Right ventricle myocardium superior (tissue), 1 donor: ENCODE data around the gene SGMS1. TPM values are rescaled to one million over a fixed set of nuclear protein-coding genes. Genes with fewer than 3 reads are reported as not detected.
"Not testable (repeated sequence)": the region's sequence is repeated elsewhere in the genome, so short reads cannot be mapped to it uniquely, and the experiment has no call there.

Source experiments
- ATAC-seq: fragments of 200-7000 bp; cut with Tn5 transposase; one replicate; pipeline ENCODE4 v1.9.1; 2020; ENCODE audit warnings: mild to moderate bottlenecking; ENCODE audit not compliant: poor library complexity
- DNase-seq: peaks from one replicate; pipeline ENCODE4 v3.0.0-alpha.2; 2020
- intact Hi-C: fragments of 100-400 bp; cut with DNase I; formaldehyde crosslinking; loops from one replicate; pipeline ENCODE4 v1.11.2; 2022
- total RNA-seq: library from RNA; stranded (reverse); fragmentation: NEBNext Ultra II Directional; extraction: Animal tissue kit (Norgen Biotek cat#: 25700); gene quantifications from one replicate; pipeline ENCODE4 v1.2.1, GENCODE V29; 2021
- donor health status: DM: no; HTN: yes; CAD: no; lungs with severe emphysema.

The SGMS1 gene
- total RNA-seq, 1 donor from 2014 or later = 18.3 TPM

- intact Hi-C loops, ATAC-seq, DNase-seq: not testable (repeated sequence)
Measured at GRCh38 chr10:50355693-50356480, 267.9 kb downstream of the SGMS1 start.

GRCh38 chr10:50351483-50352146, 272.1 kb downstream of the SGMS1 start:
- ATAC-seq = no peak
- no peak for DNase-seq
- intact Hi-C loops = no loop called here

DNA sequence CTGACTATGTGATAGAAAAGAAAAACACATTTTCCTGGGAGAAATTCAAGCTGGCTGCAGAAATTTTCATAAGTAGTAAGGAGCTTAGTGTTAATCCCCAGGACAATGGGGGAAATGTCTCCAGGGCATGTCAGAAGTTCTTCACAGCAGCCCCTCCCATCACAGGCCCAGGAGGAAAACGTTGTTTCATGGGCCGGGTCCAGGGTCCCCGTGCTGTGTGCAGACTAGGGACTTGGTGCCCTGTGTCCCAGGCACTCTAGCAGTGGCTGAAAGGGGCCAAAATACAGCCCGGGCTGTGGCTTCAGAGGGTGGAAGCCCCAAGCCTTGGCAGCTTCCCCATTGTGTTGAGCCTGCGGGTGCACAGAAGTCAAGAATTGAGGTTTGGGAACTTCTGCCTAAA, 273.4 kb downstream of the SGMS1 start:
- no peak for ATAC-seq
- intact Hi-C loops = no loop called here

DNA sequence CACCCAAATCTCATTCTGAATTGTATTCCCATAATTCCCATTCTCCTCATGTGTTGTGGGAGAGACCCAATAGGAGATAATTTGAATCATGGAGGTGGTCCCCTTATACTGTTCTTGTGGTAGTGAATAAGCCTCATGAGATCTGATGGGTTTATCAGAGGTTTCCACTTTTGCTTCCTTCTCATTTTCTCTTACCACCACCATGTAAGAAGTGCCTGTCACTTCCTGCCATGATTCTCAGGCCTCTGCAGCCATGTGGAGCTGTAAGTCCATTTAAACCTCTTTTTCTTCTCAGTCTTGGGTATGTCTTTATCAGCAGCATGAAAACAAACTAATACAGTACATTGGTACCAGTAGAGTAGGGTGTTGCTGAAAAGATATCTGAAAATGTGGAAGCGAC, 274.2 kb downstream of the SGMS1 start:
- DNase-seq = no peak
- intact Hi-C loops = no loop called here
- ATAC-seq = no peak

More for the DNA sequence above, 273.4 kb downstream of the SGMS1 start:
- DNase-seq = no peak

- peak; percentile 36 for ATAC-seq
- intact Hi-C loops = no loop called here
- no peak for DNase-seq
Measured at GRCh38 chr10:50347394-50347802, 276.4 kb downstream of the SGMS1 start.

DNA sequence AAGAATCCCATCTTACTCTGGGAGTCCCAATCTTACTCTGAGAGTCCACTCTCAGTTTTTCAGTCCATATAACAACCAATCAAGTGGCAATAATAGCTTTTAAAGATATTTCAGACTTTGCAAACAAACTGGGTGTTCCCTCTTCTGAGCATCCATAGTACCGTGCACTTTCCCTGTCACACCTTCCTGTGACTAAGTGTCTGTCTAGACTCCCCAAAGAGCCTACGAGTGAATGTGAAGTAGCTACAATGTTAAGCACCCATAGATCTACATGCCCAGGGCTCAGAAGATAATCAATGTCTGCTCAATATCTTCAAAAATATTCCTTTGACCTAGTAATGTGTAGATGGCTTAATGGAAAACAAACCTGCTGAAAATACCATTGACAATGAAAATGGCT, 276.8 kb downstream of the SGMS1 start:
- ATAC-seq = no peak
- DNase-seq = no peak
- intact Hi-C loops = no loop called here

GRCh38 chr10:50345545-50345944, 278.2 kb downstream of the SGMS1 start:
- intact Hi-C loops = no loop called here
- DNase-seq (no peak), ATAC-seq (no peak)

- ATAC-seq (no peak), DNase-seq (no peak)
- intact Hi-C loops = no loop called here
Measured at GRCh38 chr10:50343702-50344331, 279.9 kb downstream of the SGMS1 start.

DNA sequence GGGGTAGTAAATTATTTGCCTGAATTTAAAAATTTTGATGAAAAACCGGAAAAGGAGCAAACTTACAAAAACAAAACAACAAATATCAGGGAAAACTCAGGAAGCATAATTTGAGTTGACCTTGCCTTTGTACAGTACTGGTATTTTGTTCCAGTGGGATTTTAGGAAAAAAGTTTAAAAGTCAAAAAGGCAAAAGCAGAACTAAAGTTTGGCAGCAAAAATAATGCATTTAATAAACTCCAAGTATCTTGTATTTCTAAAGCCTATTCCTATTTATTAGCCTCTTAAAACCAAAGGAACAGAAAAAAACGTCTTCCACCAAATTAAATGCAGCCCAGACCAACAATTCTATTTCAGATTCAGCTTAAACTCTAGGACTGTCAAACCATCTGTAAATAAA, 281.8 kb downstream of the SGMS1 start:
- ATAC-seq = no peak
- intact Hi-C loops = no loop called here
- no peak for DNase-seq

DNA sequence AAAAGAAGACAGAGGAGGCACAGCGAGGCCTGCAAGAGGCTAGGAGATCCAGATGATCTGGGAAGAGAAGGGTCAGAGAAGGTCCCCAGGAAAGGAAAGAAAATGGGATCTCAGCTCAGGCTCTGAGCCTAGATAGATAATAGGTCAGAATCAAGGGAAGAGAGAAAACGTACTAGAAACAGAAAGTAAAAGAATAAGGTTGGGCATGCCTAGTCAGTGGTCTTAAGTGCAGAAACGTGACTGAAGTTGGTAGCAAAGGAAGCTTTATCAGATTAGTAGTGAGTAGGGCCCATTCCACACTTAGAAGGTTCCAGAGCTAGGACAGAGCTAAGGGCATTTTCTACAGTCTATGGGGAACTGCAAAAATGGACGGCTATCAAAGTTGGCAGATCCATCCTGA, 287.6 kb downstream of the SGMS1 start:
- intact Hi-C loops = no loop called here
- DNase-seq = no peak
- no peak for ATAC-seq

DNA sequence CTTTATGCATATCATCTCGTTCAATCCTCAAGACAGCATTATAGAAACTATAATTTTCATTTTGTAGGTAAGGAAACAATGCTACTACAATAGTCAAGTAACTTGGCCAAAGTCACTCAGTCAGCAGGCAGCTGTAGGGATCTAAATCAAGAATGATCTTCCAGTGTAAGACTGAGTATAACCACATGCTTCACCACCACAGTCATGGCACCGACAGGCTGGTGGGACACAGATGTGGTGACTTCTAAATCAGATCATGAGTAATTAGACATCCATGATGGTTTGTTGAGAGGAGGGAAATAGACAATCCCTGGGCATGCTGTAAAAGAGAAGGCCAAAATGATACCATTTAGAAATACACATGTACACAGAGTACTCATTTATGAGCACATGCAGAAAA, 288.4 kb downstream of the SGMS1 start:
- intact Hi-C loops = no loop called here
- no peak for ATAC-seq
- no peak for DNase-seq

DNA sequence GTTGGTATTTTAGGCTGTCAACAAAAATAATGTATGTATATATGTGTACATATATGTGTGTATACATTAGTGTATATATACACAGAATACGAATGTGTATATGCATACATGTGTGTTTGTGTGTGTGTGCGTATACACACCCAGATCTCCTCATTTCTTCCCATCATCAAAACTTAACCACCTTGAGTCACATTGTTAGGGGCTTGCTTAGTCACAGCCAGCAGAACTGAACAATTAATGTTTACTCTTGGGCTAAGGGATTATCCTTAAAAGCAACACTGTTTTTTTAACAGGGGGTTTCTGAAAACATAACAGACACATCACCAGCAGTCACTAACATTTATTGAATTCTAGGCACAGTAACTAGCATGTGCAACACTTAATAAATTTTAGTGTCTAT, 289.5 kb downstream of the SGMS1 start:
- no peak for DNase-seq
- intact Hi-C loops = no loop called here
- ATAC-seq = no peak

GRCh38 chr10:50333872-50334271, 289.9 kb downstream of the SGMS1 start:
- intact Hi-C loops = no loop called here
- ATAC-seq (no peak), DNase-seq (no peak)

- DNase-seq = no peak
- ATAC-seq = peak; percentile 60
- intact Hi-C loops = no loop called here
Measured at GRCh38 chr10:50332108-50332842, 291.5 kb downstream of the SGMS1 start.

- no peak for DNase-seq
- intact Hi-C loops = no loop called here
- no peak for ATAC-seq
Measured at GRCh38 chr10:50331486-50331885, 292.3 kb downstream of the SGMS1 start.

- intact Hi-C loops = no loop called here
- DNase-seq (peak; percentile 53), ATAC-seq (peak; percentile 85)
Measured at GRCh38 chr10:50326757-50327701, 296.7 kb downstream of the SGMS1 start.

- ATAC-seq = no peak
- intact Hi-C loops = no loop called here
- no peak for DNase-seq
Measured at GRCh38 chr10:50326172-50326555, 297.6 kb downstream of the SGMS1 start.

DNA sequence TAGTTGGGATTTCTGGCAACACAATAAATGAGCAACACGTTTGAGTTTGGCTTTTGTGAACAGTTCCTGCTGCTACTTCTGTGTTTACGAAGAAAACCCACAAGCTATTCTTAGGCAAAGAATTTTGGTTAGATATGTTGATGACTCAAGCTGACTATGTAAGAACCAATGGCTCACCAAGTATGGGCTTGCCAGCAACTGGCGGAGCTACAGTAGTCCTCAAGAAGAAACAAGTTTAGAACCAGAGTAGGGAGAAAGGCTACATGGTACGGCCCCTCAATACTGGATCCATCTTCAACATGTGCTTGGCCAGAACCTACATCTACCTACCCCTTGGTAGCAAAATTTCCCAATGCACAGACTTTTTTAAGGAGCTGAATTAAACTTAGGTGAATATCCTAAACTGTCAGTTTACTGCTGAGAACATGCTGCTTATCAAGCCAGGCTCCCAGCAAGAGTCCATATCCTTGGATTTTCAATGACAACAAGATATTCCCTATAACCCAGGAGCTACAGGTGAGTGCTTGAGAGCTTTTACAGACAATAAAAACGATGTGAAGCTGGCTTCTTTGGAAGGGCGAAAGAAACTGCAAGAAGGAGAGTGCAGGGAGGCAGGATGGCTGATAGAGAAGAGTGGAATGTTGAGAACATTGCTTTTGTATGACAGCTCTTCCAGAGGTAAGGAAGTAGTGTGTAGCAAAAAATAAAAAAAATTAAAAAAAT, 298.1 kb downstream of the SGMS1 start:
- peak; percentile 68 for ATAC-seq
- DNase-seq = peak; percentile 72
- intact Hi-C loops = no loop called here
